ENCODE measurements around the gene KRT7. TPM values are rescaled to one million over a fixed set of nuclear protein-coding genes. Genes with fewer than 3 reads are reported as not detected.
A peak's percentile ranks its signal among the peaks of the same experiment; 100 is the strongest.

Gene KRT7
- total RNA-seq, 2 experiments from 2014 or later, result 4.7 to 18.3 TPM

GRCh38 chr12:52220477-52220876, 12.6 kb upstream of the KRT7 start:
- DNase-seq (no peak), ATAC-seq (no peak)
- no peak overlapping the region for H3K27ac Mint-ChIP-seq
- H3K27me3 Mint-ChIP-seq, result peaks cover 66% of the 10 kb centered on the region
- peaks cover 8% of the 10 kb centered on the region for H3K4me1 Mint-ChIP-seq
- no peaks in the 10 kb centered on the region for H3K36me3 Mint-ChIP-seq
- CTCF ChIA-PET, result interaction anchor here (2.3 to 5.0 kb wide), 3 partner anchors 10 to 59 kb away, joined by 6 to 35 read pairs (median 19); no protein-coding TSS in a partner anchor
- H3K9me3 Mint-ChIP-seq (ENCODE audit: low read depth), result no peaks in the 10 kb centered on the region
- no peak overlapping the region for H3K4me3 Mint-ChIP-seq

GRCh38 chr12:52221070-52221781, 11.8 kb upstream of the KRT7 start:
- no peak overlapping the region for H3K4me3 Mint-ChIP-seq
- no peak for DNase-seq
- no peaks in the 10 kb centered on the region for H3K9me3 Mint-ChIP-seq (ENCODE audit: low read depth)

GRCh38 chr12:52221912-52222457, 11.1 kb upstream of the KRT7 start:
- Mint-ChIP-seq H3K36me3 (no peaks in the 10 kb centered on the region), H3K4me3 (no peak overlapping the region), H3K9me3 (ENCODE audit: low read depth) (no peaks in the 10 kb centered on the region), H3K4me1 (peaks cover 8% of the 10 kb centered on the region), H3K27ac (no peak overlapping the region), H3K27me3 (peaks cover 74% of the 10 kb centered on the region)
- CTCF ChIA-PET, result interaction anchor here (0.6 to 5.0 kb wide), 20 partner anchors 9 to 194 kb away, joined by 3 to 35 read pairs (median 5); no protein-coding TSS in a partner anchor
- DNase-seq, result peak; percentile 84
- ATAC-seq, result peak; percentile 80

More at GRCh38 chr12:52221070-52221781, 11.8 kb upstream of the KRT7 start:
- peaks cover 8% of the 10 kb centered on the region for H3K4me1 Mint-ChIP-seq
- H3K36me3 Mint-ChIP-seq, result no peaks in the 10 kb centered on the region
- no peak overlapping the region for H3K27ac Mint-ChIP-seq
- CTCF ChIA-PET, result interaction anchor here (0.6 to 5.0 kb wide), 18 partner anchors 8 to 193 kb away, joined by 3 to 35 read pairs (median 5); no protein-coding TSS in a partner anchor
- no peak for ATAC-seq
- peaks cover 71% of the 10 kb centered on the region for H3K27me3 Mint-ChIP-seq

- no peaks in the 10 kb centered on the region for H3K36me3 Mint-ChIP-seq
- peaks cover 74% of the 10 kb centered on the region for H3K27me3 Mint-ChIP-seq
- DNase-seq, result no peak
- no peak for ATAC-seq
- no peak overlapping the region for H3K4me3 Mint-ChIP-seq
- H3K27ac Mint-ChIP-seq, result no peak overlapping the region
- CTCF ChIA-PET, result interaction anchor here (1.1 to 5.0 kb wide), 14 partner anchors 9 to 104 kb away, joined by 3 to 35 read pairs (median 5); no protein-coding TSS in a partner anchor
- H3K4me1 Mint-ChIP-seq, result peaks cover 8% of the 10 kb centered on the region
- H3K9me3 Mint-ChIP-seq (ENCODE audit: low read depth), result no peaks in the 10 kb centered on the region
Observed at GRCh38 chr12:52222692-52223091, 10.4 kb upstream of the KRT7 start.

- ATAC-seq, result no peak
- Mint-ChIP-seq H3K4me1 (peaks cover 8% of the 10 kb centered on the region), H3K27me3 (peaks cover 79% of the 10 kb centered on the region), H3K36me3 (no peaks in the 10 kb centered on the region), H3K9me3 (ENCODE audit: low read depth) (no peaks in the 10 kb centered on the region), H3K4me3 (no peak overlapping the region), H3K27ac (no peak overlapping the region)
- no peak for DNase-seq
- CTCF ChIA-PET, result interaction anchor here (0.8 to 2.4 kb wide), 3 partner anchors 10 to 198 kb away, joined by 3 to 12 read pairs (median 4); no protein-coding TSS in a partner anchor
Observed at GRCh38 chr12:52223406-52224039, 9.5 kb upstream of the KRT7 start.

- ATAC-seq (no peak), DNase-seq (no peak)
- H3K4me3 Mint-ChIP-seq, result no peak overlapping the region
- no peak overlapping the region for H3K27ac Mint-ChIP-seq
- peaks cover 82% of the 10 kb centered on the region for H3K27me3 Mint-ChIP-seq
- no peaks in the 10 kb centered on the region for H3K9me3 Mint-ChIP-seq (ENCODE audit: low read depth)
- CTCF ChIA-PET, result interaction anchor here (0.8 to 2.4 kb wide), 3 partner anchors 11 to 199 kb away, joined by 3 to 12 read pairs (median 4); no protein-coding TSS in a partner anchor
- H3K36me3 Mint-ChIP-seq, result no peaks in the 10 kb centered on the region
- H3K4me1 Mint-ChIP-seq, result peaks cover 8% of the 10 kb centered on the region
Observed at GRCh38 chr12:52224151-52224550, 8.9 kb upstream of the KRT7 start.

- DNase-seq (no peak), ATAC-seq (no peak)
- CTCF ChIA-PET, result interaction anchor here (0.7 to 2.4 kb wide), 3 partner anchors 11 to 69 kb away, joined by 3 to 12 read pairs (median 4); no protein-coding TSS in a partner anchor
- Mint-ChIP-seq H3K4me1 (peaks cover 8% of the 10 kb centered on the region), H3K4me3 (no peak overlapping the region), H3K27me3 (peaks cover 84% of the 10 kb centered on the region), H3K9me3 (ENCODE audit: low read depth) (no peaks in the 10 kb centered on the region), H3K36me3 (no peaks in the 10 kb centered on the region), H3K27ac (no peak overlapping the region)
Observed at GRCh38 chr12:52225752-52226151, 7.3 kb upstream of the KRT7 start.

- no peak for DNase-seq
- peaks cover 7% of the 10 kb centered on the region for H3K4me1 Mint-ChIP-seq
- no peak overlapping the region for H3K4me3 Mint-ChIP-seq
- CTCF ChIA-PET, result interaction anchor here (1.1 to 1.5 kb wide), 2 partner anchors 13 to 85 kb away, joined by 3 read pairs; no protein-coding TSS in a partner anchor
- H3K9me3 Mint-ChIP-seq (ENCODE audit: low read depth), result no peaks in the 10 kb centered on the region
- H3K27me3 Mint-ChIP-seq, result peaks cover 83% of the 10 kb centered on the region
- H3K27ac Mint-ChIP-seq, result no peak overlapping the region
- ATAC-seq, result no peak
- H3K36me3 Mint-ChIP-seq, result no peaks in the 10 kb centered on the region
Observed at GRCh38 chr12:52226446-52226845, 6.6 kb upstream of the KRT7 start.

GRCh38 chr12:52227606-52228166, 5.4 kb upstream of the KRT7 start:
- peaks cover 85% of the 10 kb centered on the region for H3K27me3 Mint-ChIP-seq
- H3K36me3 Mint-ChIP-seq, result no peaks in the 10 kb centered on the region
- DNase-seq (no peak), ATAC-seq (no peak)
- no peaks in the 10 kb centered on the region for H3K4me1 Mint-ChIP-seq
- no peaks in the 10 kb centered on the region for H3K9me3 Mint-ChIP-seq (ENCODE audit: low read depth)
- no peak overlapping the region for H3K27ac Mint-ChIP-seq
- no peak overlapping the region for H3K4me3 Mint-ChIP-seq
- CTCF ChIA-PET, result interaction anchor here (0.8 to 1.5 kb wide), 3 partner anchors 12 to 131 kb away, joined by 3 to 4 read pairs (median 3); no protein-coding TSS in a partner anchor

- no peak for DNase-seq
Observed at GRCh38 chr12:52228366-52228765, 4.7 kb upstream of the KRT7 start.

GRCh38 chr12:52228931-52229330, 4.1 kb upstream of the KRT7 start:
- CTCF ChIA-PET, result interaction anchor here (1.2 kb wide), 2 partner anchors 58 to 99 kb away, joined by 3 to 4 read pairs; no protein-coding TSS in a partner anchor
- H3K27me3 Mint-ChIP-seq, result peaks cover 82% of the 10 kb centered on the region

More at GRCh38 chr12:52228366-52228765, 4.7 kb upstream of the KRT7 start:
- no peak overlapping the region for H3K27ac Mint-ChIP-seq
- H3K4me3 Mint-ChIP-seq, result no peak overlapping the region
- H3K27me3 Mint-ChIP-seq, result peaks cover 82% of the 10 kb centered on the region
- no peak for ATAC-seq
- no peaks in the 10 kb centered on the region for H3K36me3 Mint-ChIP-seq
- no peaks in the 10 kb centered on the region for H3K9me3 Mint-ChIP-seq (ENCODE audit: low read depth)
- CTCF ChIA-PET, result no interaction called here
- no peaks in the 10 kb centered on the region for H3K4me1 Mint-ChIP-seq

GRCh38 chr12:52229836-52230343, 3.2 kb upstream of the KRT7 start:
- ATAC-seq (no peak), DNase-seq (no peak)
- peaks cover 80% of the 10 kb centered on the region for H3K27me3 Mint-ChIP-seq
- H3K27ac Mint-ChIP-seq, result no peak overlapping the region
- no peak overlapping the region for H3K4me3 Mint-ChIP-seq
- CTCF ChIA-PET, result interaction anchor here (0.8 to 1.2 kb wide), 3 partner anchors 48 to 98 kb away, joined by 3 to 4 read pairs (median 3); no protein-coding TSS in a partner anchor
- H3K9me3 Mint-ChIP-seq (ENCODE audit: low read depth), result no peaks in the 10 kb centered on the region
- H3K4me1 Mint-ChIP-seq, result no peaks in the 10 kb centered on the region
- H3K36me3 Mint-ChIP-seq, result no peaks in the 10 kb centered on the region

More at GRCh38 chr12:52228931-52229330, 4.1 kb upstream of the KRT7 start:
- no peak for DNase-seq
- Mint-ChIP-seq H3K4me3 (no peak overlapping the region), H3K4me1 (no peaks in the 10 kb centered on the region), H3K36me3 (no peaks in the 10 kb centered on the region), H3K9me3 (ENCODE audit: low read depth) (no peaks in the 10 kb centered on the region), H3K27ac (no peak overlapping the region)
- no peak for ATAC-seq

All from activated CD8-positive, alpha-beta memory T cell treated with anti-CD3 and anti-CD28 coated beads, Interleukin-2, amount 10 ng/mL, durations not matched to agents 7 days and 5 days (primary cell).